Mesenteric fat pad (tissue), 1 donor: ENCODE results near the gene PRADC1. TPM values are rescaled to one million over a fixed set of nuclear protein-coding genes. Genes with fewer than 3 reads are reported as not detected.

ENCODE experiments used
- DNase-seq: peaks from one replicate; pipeline ENCODE4 v3.0.0-alpha.2; 2020; ENCODE audit warnings: low spot score
- total RNA-seq: library from RNA; stranded (reverse); fragmentation: NEBNext Ultra II Directional; extraction: Animal tissue kit (Norgen Biotek cat#: 25700); gene quantifications from one replicate; pipeline ENCODE4 v1.2.1, GENCODE V29; 2021
- donor health status: DM: yes; HTN: yes; CAD: no.

The PRADC1 gene
- total RNA-seq, 1 donor from 2014 or later: 31.1 TPM

GRCh38 chr2:73238149-73238548 lies 5.1 kb upstream of the PRADC1 start:
- no peak for DNase-seq

GRCh38 chr2:73237168-73237567 lies 4.1 kb upstream of the PRADC1 start:
- no peak for DNase-seq

- DNase-seq: no peak
Measured at GRCh38 chr2:73235315-73236028, 2.4 kb upstream of the PRADC1 start.

GRCh38 chr2:73233932-73234832 lies 1.1 kb upstream of the PRADC1 start, which contains the start of gene CCT7:
Gene CCT7 (plus strand): TSS chr2:73234308. CDS start chr2:73234379, 71 bp downstream.
- DNase-seq: peak; percentile 92

GRCh38 chr2:73232403-73233153 lies 461 bp downstream of the PRADC1 start:
- no peak for DNase-seq

GRCh38 chr2:73228631-73229030 lies 4.4 kb downstream of the PRADC1 start:
- DNase-seq: no peak

GRCh38 chr2:73227086-73227485 lies 6.0 kb downstream of the PRADC1 start:
- DNase-seq: no peak

- DNase-seq: no peak
Measured at GRCh38 chr2:73225513-73226360, 7.3 kb downstream of the PRADC1 start.

- no peak for DNase-seq
Measured at GRCh38 chr2:73223821-73224220, 9.2 kb downstream of the PRADC1 start.

GRCh38 chr2:73218298-73218697 lies 14.7 kb downstream of the PRADC1 start:
- no peak for DNase-seq

- DNase-seq: no peak
Measured at GRCh38 chr2:73217826-73218225, 15.2 kb downstream of the PRADC1 start.

- no peak for DNase-seq
Measured at GRCh38 chr2:73217160-73217559, 15.9 kb downstream of the PRADC1 start.

GRCh38 chr2:73215254-73215653 lies 17.8 kb downstream of the PRADC1 start:
- no peak for DNase-seq

- DNase-seq: peak; percentile 96
Measured at GRCh38 chr2:73214120-73215035, 18.7 kb downstream of the PRADC1 start, which contains the start of gene SMYD5. Gene SMYD5 (plus strand): TSS chr2:73214245. CDS start chr2:73214267, 22 bp downstream.

GRCh38 chr2:73212448-73213176 lies 20.4 kb downstream of the PRADC1 start:
- no peak for DNase-seq

- DNase-seq: no peak
Measured at GRCh38 chr2:73212098-73212447, 21.0 kb downstream of the PRADC1 start.

GRCh38 chr2:73210696-73211095 lies 22.3 kb downstream of the PRADC1 start:
- no peak for DNase-seq

GRCh38 chr2:73210019-73210418 lies 23.0 kb downstream of the PRADC1 start:
- no peak for DNase-seq

GRCh38 chr2:73208258-73208657 lies 24.8 kb downstream of the PRADC1 start:
- DNase-seq: no peak
